Endothelial cell of umbilical vein (primary cell): ENCODE measurements around the gene C22orf23. TPM values are rescaled to one million over a fixed set of nuclear protein-coding genes. Genes with fewer than 3 reads are reported as not detected.

Source experiments
- BruUV-seq: library from RNA; stranded (reverse); fragments of 400-500 nt; replicated peaks from 2 replicates; lab custom pipeline; 2021; lab: Mats Ljungman, UMichigan
- CTCF ChIA-PET: fragments of 300-600, 350-600 bp; sonication (Branson Sonifier 250); formaldehyde crosslinking; loops from one replicate; lab custom pipeline; 2021; ENCODE audit warnings: antibody characterized with exemption, inconsistent platforms; lab: Charles Lee
- POLR2A ChIA-PET: fragments of 300-600, 350-600 bp; sonication (Branson Sonifier 250); formaldehyde crosslinking; loops from one replicate; lab custom pipeline; 2021; ENCODE audit warnings: antibody characterized with exemption, inconsistent platforms; lab: Charles Lee
- DNase-seq: peaks from one replicate; pipeline ENCODE4 v3.0.0-alpha.2; 2011; ENCODE audit warnings: low read depth, low spot score
- FAIRE-seq: peaks from 2 replicates; lab custom pipeline; 2011; peaks lifted over from hg19 to GRCh38; lab: Jason Lieb, UNC
- H2AFZ ChIP-seq: 2 replicates; pipeline ENCODE4 v1.6.0; 2012; ENCODE audit warnings: low read depth, low read length, control low read depth, inconsistent platforms
- H3K27ac ChIP-seq: 2 replicates; pipeline ENCODE4 v1.5.1; 2011; ENCODE audit warnings: low read depth, mild to moderate bottlenecking, control low read depth, low read length, moderate library complexity; ENCODE audit not compliant: insufficient read depth
- H3K27me3 ChIP-seq, 2 experiments: 2 replicates each; pipeline versions ENCODE4 v1.6.0 to v1.6.1; 2011; ENCODE audit warnings: low read length in 2 of 2, mixed read lengths in 1 of 2; ENCODE audit not compliant: control insufficient read depth in 2 of 2, insufficient read depth in 2 of 2
- H3K36me3 ChIP-seq, 2 experiments: 2 replicates in 1 of 2; 3 replicates in 1 of 2; pipeline ENCODE4 v1.5.1; 2011; ENCODE audit warnings: low read length in 2 of 2, mild to moderate bottlenecking in 1 of 2, moderate library complexity in 1 of 2; ENCODE audit not compliant: control insufficient read depth in 2 of 2, insufficient read depth in 2 of 2; ENCODE audit errors: extremely low read depth in 1 of 2
- H3K4me1 ChIP-seq: 3 replicates; pipeline ENCODE4 v1.5.1; 2011; ENCODE audit warnings: mild to moderate bottlenecking, low read length; ENCODE audit not compliant: control insufficient read depth, insufficient read depth; ENCODE audit errors: extremely low read depth
- H3K4me2 ChIP-seq: 2 replicates; pipeline ENCODE4 v1.6.1; 2011; ENCODE audit warnings: low read length, control low read depth, mixed read lengths; ENCODE audit not compliant: insufficient read depth
- H3K4me3 ChIP-seq, 3 experiments: fragments of 200-600 bp in 1 of 3; sonication (generic), shearing (Covaris generic) in 1 of 3; replicated peaks in 1 of 3; 2 replicates each; pipeline ENCODE4 v1.5.1; 2011 to 2016; ENCODE audit warnings: control low read depth in 3 of 3, low read length in 3 of 3, mild to moderate bottlenecking in 2 of 3, inconsistent platforms in 1 of 3, low read depth in 1 of 3, moderate library complexity in 1 of 3; ENCODE audit not compliant: insufficient read depth in 1 of 3
- H3K79me2 ChIP-seq: 2 replicates; pipeline ENCODE4 v1.6.0; 2012; ENCODE audit warnings: low read length, inconsistent platforms; ENCODE audit not compliant: control insufficient read depth, insufficient read depth
- H3K9ac ChIP-seq: replicated peaks from 2 replicates; pipeline ENCODE3; 2011; ENCODE audit warnings: low read length, control low read depth; ENCODE audit not compliant: insufficient read depth; ENCODE audit errors: extremely low read depth
- H3K9me1 ChIP-seq: replicated peaks from 3 replicates; pipeline ENCODE4 v1.6.0; 2011; ENCODE audit warnings: mild to moderate bottlenecking, low read length; ENCODE audit not compliant: control insufficient read depth, insufficient read depth; ENCODE audit errors: extremely low read depth
- H3K9me3 ChIP-seq: replicated peaks from 2 replicates; pipeline ENCODE4 v1.5.1; 2012; ENCODE audit warnings: low read length, inconsistent platforms; ENCODE audit not compliant: control insufficient read depth, insufficient read depth
- H4K20me1 ChIP-seq: replicated peaks from 2 replicates; pipeline ENCODE3; 2011; ENCODE audit warnings: mild to moderate bottlenecking, low read length; ENCODE audit not compliant: control insufficient read depth, insufficient read depth; ENCODE audit errors: extremely low read depth
- EZH2 ChIP-seq: IDR thresholded peaks from 2 replicates; pipeline ENCODE4 v1.6.1; 2012; ENCODE audit warnings: borderline replicate concordance, low read depth, mild to moderate bottlenecking, moderate library complexity, low read length, inconsistent platforms; ENCODE audit not compliant: severe bottlenecking
- FOS ChIP-seq: IDR thresholded peaks from 2 replicates; pipeline ENCODE4 v1.6.1; 2011; ENCODE audit warnings: mild to moderate bottlenecking, low read length, moderate library complexity, borderline replicate concordance; ENCODE audit not compliant: insufficient read depth
- GATA2 ChIP-seq: IDR thresholded peaks from 2 replicates; pipeline ENCODE4 v1.7.0; 2011; ENCODE audit warnings: low read depth, mild to moderate bottlenecking, moderate library complexity, mixed read lengths, low read length; ENCODE audit not compliant: insufficient read length, insufficient read depth
- JUN ChIP-seq: IDR thresholded peaks from 2 replicates; pipeline ENCODE4 v1.6.1; 2011; ENCODE audit warnings: borderline replicate concordance, low read depth; ENCODE audit not compliant: insufficient read length, insufficient read depth
- MYC ChIP-seq: IDR thresholded peaks from one replicate; pipeline ENCODE4 v1.6.1; 2011; ENCODE audit warnings: mild to moderate bottlenecking, low read depth, low read length
- POLR2A ChIP-seq: IDR thresholded peaks from 2 replicates; pipeline ENCODE4 v1.6.1; 2012; ENCODE audit warnings: low read depth, mild to moderate bottlenecking, control low read depth, low read length
- POLR2AphosphoS5 ChIP-seq: IDR thresholded peaks from 2 replicates; pipeline ENCODE4 v1.6.1; 2012; ENCODE audit warnings: low read depth, mild to moderate bottlenecking, control low read depth, low read length, moderate library complexity; ENCODE audit not compliant: insufficient read depth
- dilution Hi-C: fragments of 300-500 bp; cut with MboI; formaldehyde crosslinking; loops from one replicate; pipeline ENCODE4 v1.15.0; 2019; ENCODE audit warnings: low sequenced_read_pairs; ENCODE audit not compliant: extremely low pct_ligation_motif_present
- intact Hi-C: fragments of 100-400 bp; cut with micrococcal nuclease; formaldehyde crosslinking; loops from one replicate; pipeline ENCODE4 v1.10.0; 2022
- polyA plus RNA-seq, 4 experiments: library from polyadenylated mRNA; depleted of rRNA in 3 of 4; stranded (reverse) in 3 of 4; unstranded in 1 of 4; fragments of >200 nt; gene quantifications; 2 replicates each; pipeline versions ENCODE4 v1.2.1 to v1.2.3, GENCODE V29; 2011 to 2012; ENCODE audit warnings: missing spikeins in 1 of 4
- total RNA-seq: library from RNA; stranded (reverse); gene quantifications from 2 replicates; pipeline ENCODE4 v1.2.3, GENCODE V29; 2021
- TF ChIP-seq, protein P1 (sequence below), 2 donors: IDR thresholded peaks; 1 replicate in 1 of 2; 2 replicates in 1 of 2; pipeline ENCODE4 v1.5.1; 2011; ENCODE audit warnings: low read length in 2 of 2, mild to moderate bottlenecking in 2 of 2, moderate library complexity in 2 of 2, control low read depth in 1 of 2, inconsistent platforms in 1 of 2, low read depth in 1 of 2; ENCODE audit not compliant: insufficient read depth in 1 of 2; ENCODE audit errors: extremely low read depth in 1 of 2
- TF ChIP-seq, protein P2 (sequence below): IDR thresholded peaks from 2 replicates; pipeline ENCODE4 v1.6.1; 2011; ENCODE audit not compliant: insufficient read depth, insufficient read length

C22orf23 gene
- total and polyA plus RNA-seq, 2 donors (not counting 3 experiments of a cell fraction or from before 2014, with no cell fraction given) = 0.23 to 0.44 TPM

GRCh38 chr22:37922191-37922590 is 31.2 kb downstream of the C22orf23 start:
- H3K4me2 ChIP-seq = no peak overlapping the region
- no peak for FAIRE-seq
- ChIA-PET POLR2A (no interaction called here), CTCF (no interaction called here)
- H3K79me2 ChIP-seq = no peaks in the 10 kb centered on the region
- BruUV-seq = no TSS peak
- no peaks in the 10 kb centered on the region for H4K20me1 ChIP-seq
- H3K36me3 ChIP-seq = peaks cover 5 to 44% of the 10 kb centered on the region in 2 experiments
- no peaks in the 10 kb centered on the region for H3K9me1 ChIP-seq
- no peaks in the 10 kb centered on the region for H3K9me3 ChIP-seq
- no peak for DNase-seq
- intact Hi-C loops (no loop called here), dilution Hi-C loops (no loop called here)
- no peak overlapping the region for H3K4me3 ChIP-seq
- H3K4me1 ChIP-seq = no peaks in the 10 kb centered on the region
- H2AFZ ChIP-seq = no peak overlapping the region
- no peak for TF ChIP-seq FOS
- TF ChIP-seq GATA2 = no peak
- TF ChIP-seq, protein P1, sequence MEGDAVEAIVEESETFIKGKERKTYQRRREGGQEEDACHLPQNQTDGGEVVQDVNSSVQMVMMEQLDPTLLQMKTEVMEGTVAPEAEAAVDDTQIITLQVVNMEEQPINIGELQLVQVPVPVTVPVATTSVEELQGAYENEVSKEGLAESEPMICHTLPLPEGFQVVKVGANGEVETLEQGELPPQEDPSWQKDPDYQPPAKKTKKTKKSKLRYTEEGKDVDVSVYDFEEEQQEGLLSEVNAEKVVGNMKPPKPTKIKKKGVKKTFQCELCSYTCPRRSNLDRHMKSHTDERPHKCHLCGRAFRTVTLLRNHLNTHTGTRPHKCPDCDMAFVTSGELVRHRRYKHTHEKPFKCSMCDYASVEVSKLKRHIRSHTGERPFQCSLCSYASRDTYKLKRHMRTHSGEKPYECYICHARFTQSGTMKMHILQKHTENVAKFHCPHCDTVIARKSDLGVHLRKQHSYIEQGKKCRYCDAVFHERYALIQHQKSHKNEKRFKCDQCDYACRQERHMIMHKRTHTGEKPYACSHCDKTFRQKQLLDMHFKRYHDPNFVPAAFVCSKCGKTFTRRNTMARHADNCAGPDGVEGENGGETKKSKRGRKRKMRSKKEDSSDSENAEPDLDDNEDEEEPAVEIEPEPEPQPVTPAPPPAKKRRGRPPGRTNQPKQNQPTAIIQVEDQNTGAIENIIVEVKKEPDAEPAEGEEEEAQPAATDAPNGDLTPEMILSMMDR (IDR thresholded peaks at IDR 0.05; ENCODE audit: extremely low read depth in 1 of 2, insufficient read depth in 1 of 2, low read depth in 1 of 2, low read length in 2 of 2) = no peak
- TF ChIP-seq, protein P2, sequence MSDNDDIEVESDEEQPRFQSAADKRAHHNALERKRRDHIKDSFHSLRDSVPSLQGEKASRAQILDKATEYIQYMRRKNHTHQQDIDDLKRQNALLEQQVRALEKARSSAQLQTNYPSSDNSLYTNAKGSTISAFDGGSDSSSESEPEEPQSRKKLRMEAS = no peak
- no peak for TF ChIP-seq EZH2
- no peak for TF ChIP-seq POLR2A
- TF ChIP-seq MYC = no peak
- TF ChIP-seq POLR2AphosphoS5 = no peak
- TF ChIP-seq JUN = no peak
- no peak overlapping the region for H3K9ac ChIP-seq
- H3K27me3 ChIP-seq = no peaks in the 10 kb centered on the region
- no peak overlapping the region for H3K27ac ChIP-seq
